Stimulated activated CD4-positive, alpha-beta T cell treated with anti-CD3 and anti-CD28 coated beads, Interleukin-15, amount 100 ng/mL, for 1 hour (primary cell): ENCODE data around the gene WNK3.
"Not testable (repeated sequence)": the region's sequence is repeated elsewhere in the genome, so short reads cannot be mapped to it uniquely, and the experiment has no call there.

Experiments
- DNase-seq, 2 donors: peaks; one replicate each; pipeline ENCODE4 v3.0.0-alpha.2; 2020; ENCODE audit warnings: low read depth in 1 of 2, low spot score in 1 of 2

Gene WNK3

GRCh38 chrX:54357414-54358377 is at the start of gene WNK3:
TSS of gene WNK3 (minus strand) at chrX:54358046.
- DNase-seq: peak; percentile 1 to 14

- DNase-seq: no peak
Measured at GRCh38 chrX:54407266-54407665, 49.4 kb upstream of the WNK3 start.

- no peak for DNase-seq
Measured at GRCh38 chrX:54397113-54397512, 39.3 kb upstream of the WNK3 start.

DNA sequence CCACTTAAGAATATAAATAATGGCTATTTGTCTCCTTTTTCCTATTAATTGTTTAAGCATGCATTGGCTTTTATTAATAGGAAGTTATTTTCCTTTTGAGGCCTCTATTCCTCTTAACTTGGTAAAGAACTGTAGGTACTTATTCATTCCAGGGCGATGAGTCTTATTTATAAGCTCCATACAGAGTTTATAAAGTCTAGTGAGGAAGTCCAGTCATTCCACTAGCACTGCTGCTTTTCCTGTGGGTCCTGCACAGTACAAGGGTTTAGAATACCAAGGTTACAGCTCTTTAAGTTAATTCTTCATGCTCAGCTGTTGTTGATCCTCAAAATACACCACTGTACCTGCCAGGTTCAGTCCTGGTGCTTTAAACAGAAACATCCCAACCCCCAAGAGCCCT is 28.5 kb upstream of the WNK3 start:
- no peak for DNase-seq

DNA sequence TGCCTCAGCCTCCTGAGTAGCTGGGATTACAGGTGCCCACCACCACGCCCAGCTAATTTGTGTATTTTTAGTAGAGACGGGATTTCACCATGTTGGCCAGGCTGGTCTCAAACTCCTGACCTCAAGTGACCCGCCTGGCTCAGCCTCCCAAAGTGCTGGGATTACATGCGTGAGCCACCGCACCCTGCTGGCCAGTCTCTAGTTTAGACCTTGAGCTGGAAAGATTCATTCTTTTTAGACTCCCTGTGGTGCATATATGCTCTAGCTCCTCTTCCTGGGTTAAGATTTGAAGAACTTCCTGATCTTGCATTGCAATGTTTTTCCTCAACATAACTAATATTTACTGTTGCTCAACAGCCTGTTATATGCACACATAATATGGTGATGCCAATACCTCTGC is 26.8 kb upstream of the WNK3 start:
- DNase-seq: not testable (repeated sequence)

DNA sequence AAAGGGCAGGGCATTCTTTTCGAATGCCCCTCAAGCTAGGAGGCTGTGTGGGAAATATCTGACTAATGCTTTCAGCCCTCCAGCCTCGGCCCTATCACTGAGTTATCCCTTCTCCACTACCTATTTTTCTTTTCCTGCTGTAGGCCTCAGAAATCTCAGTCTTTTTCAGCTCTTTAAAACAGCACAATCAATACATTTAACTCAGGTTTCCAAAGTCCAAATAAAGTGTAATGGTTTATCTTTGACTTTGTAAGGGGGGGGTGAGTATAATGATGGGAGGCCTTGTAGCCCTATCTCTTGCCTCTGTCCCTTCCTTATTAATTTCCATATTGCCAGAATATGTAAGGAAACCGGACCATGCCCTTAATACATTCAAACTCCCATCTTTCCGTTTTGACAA is 1.6 kb upstream of the WNK3 start:
- DNase-seq: no peak

- DNase-seq: peak; percentile 1 to 35
Measured at GRCh38 chrX:54358424-54359211, 772 bp upstream of the WNK3 start.

- DNase-seq: no peak
Measured at GRCh38 chrX:54352677-54353076, 5.2 kb downstream of the WNK3 start.

DNA sequence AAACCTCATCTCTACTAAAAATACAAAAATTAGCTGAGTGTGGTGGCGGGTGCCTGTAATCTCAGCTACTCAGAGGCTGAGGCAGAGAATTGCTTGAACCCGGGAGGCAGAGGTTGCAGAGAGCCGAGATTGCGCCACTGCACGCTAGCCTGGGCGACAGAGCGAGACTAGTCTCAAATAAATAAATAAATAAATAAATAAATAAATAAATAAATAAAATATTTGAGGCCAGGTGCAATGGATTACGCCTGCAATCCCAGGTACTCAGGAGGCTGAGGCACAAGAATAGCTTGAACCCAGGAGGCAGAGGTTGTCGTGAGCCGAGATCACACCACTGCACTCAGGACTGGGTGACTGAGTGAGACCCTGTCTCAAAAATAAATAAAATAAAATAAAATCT is 20.5 kb downstream of the WNK3 start:
- DNase-seq: not testable (repeated sequence)

DNA sequence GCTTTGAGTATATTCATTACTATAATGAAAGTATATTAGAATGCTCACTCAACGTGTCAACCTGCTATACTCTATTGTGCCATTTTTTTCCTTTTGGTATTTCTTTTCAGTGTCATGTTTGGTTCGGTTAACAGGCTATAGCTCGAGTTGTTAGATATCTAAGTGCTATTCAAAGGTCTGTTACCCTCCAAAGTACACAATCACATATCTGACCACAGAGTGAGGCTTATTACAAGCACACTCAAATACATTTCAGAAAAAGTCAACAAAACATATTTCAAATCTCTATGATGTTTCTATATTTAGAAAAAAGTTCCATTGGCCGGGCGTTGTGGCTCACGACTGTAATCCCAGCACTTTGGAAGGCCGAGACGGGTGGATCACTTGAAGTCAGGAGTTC is 32.8 kb downstream of the WNK3 start:
- no peak for DNase-seq

GRCh38 chrX:54320067-54320466 is 37.8 kb downstream of the WNK3 start:
- no peak for DNase-seq

GRCh38 chrX:54306379-54306778 is 51.5 kb downstream of the WNK3 start:
- DNase-seq: no peak

GRCh38 chrX:54301516-54301915 is 56.3 kb downstream of the WNK3 start:
- no peak for DNase-seq

GRCh38 chrX:54294306-54294705 is 63.5 kb downstream of the WNK3 start:
- DNase-seq: no peak

- no peak for DNase-seq
Measured at GRCh38 chrX:54292755-54293154, 65.1 kb downstream of the WNK3 start.

DNA sequence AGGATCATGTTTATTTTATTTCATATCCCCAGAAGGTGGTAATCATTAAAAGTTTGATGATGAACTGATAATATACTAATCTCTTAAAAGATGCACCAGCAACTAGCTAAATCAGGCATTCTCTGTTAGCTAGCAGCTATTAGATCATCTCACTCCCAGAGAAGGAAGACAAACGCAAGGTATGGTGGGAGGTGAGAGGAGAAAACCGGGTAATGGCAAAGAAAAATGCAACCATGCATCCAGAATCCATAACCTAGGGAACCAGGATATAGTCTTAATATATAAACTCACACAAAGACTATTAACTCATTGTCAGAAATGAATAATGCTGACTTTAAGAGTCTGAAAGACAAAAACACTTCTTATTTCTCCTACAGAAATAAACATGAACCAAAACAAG is 66.1 kb downstream of the WNK3 start:
- no peak for DNase-seq

- DNase-seq: no peak
Measured at GRCh38 chrX:54288968-54289367, 68.9 kb downstream of the WNK3 start.

- DNase-seq: no peak
Measured at GRCh38 chrX:54288277-54288676, 69.6 kb downstream of the WNK3 start.

DNA sequence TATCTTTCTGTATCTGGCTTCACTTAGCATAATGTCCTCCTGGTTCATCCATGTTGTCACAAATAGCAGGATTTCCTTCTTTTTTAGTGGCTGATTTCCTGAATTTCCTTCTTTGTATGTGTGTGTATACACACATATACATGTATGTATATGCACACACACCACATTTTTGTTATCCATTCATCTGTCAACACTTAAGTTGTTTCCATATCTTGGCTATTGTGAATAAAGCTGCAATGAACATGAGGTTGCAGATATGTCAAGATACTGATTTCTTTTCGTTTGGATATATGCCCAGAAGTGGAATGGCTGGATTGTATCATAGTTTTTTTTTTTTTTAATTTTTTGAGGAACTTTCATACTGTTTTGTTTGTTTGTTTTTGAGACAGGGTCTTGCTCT is 76.2 kb downstream of the WNK3 start:
- DNase-seq: no peak

DNA sequence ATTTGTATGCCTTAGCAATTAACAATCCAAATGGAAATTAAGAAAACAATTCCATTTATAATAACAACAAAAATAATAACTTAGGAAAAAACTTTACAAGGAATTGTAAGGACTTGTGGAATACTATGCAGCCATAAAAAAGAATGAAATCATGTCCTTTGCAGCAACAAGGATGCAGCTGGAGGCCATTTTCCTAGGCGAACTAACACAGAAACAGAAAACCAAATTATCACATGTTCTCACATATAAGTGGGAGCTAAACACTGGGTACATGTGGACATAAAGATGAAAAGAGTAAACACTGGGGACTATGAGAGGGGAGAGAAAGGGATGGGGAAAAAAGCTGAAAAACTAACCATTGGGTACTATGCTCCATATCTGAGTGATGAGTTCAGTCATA is 77.4 kb downstream of the WNK3 start:
- no peak for DNase-seq

DNA sequence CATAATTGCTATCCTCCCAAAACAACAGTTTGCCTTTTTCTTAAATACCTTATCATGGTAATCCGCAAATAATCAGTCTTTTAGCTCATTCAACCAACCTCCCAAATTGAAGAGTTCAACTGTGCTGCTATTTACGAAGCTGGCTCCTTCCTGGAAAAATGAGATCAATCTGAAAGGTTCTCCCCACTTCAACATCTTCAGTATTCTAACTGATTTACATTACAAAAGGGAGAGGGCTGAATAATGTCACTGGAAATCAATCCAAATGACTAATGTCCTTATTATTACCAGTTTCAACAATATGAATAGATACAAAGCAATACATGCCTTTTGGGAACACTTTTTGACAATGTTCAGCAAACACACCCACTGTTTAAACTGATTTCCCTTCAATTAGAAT is 86.2 kb downstream of the WNK3 start:
- DNase-seq: no peak

DNA sequence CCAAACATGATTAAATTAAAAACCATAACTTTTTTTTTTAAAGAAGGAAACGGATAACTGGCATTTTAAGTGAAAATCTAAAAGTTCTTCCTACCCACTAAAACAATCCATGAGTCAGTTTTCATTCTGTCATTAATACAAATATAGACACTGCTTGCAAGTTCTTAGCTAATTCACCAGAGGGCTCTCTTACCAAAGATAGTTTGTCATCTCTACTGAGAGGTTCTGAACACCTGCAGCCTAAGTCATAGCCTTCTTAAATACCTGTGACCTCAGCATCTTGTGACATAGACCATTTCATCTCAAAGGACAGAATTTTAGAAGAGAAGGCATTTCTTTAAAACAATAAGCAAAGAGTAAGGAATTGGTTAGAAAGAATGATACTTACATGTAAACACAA is 109.5 kb downstream of the WNK3 start:
- no peak for DNase-seq
